ENCODE results near the gene SERPINE1.

The SERPINE1 gene

GRCh38 chr7:101096331-101096956 lies 30.5 kb upstream of the SERPINE1 start:
- H3K9me2 ChIP-seq (replicated peaks; ENCODE audit: control insufficient read depth, low read length), result no peaks in the 10 kb centered on the region
- H3F3A ChIP-seq (ENCODE audit: control insufficient read depth, insufficient read depth), result peaks cover 3% of the 10 kb centered on the region; the same call in 1 of the 2 replicates
- H3K4me3 ChIP-seq (ENCODE audit: low read length), result no peak overlapping the region
- H3K4me1 ChIP-seq (ENCODE audit: control insufficient read depth, low read length), result no peaks in the 10 kb centered on the region
- no peaks in the 10 kb centered on the region for H3K9me3 ChIP-seq (ENCODE audit: control insufficient read depth, insufficient read depth, low read length)
- H3K79me2 ChIP-seq (ENCODE audit: control insufficient read depth, low read length), result no peaks in the 10 kb centered on the region
- no peak overlapping the region for H3K4me2 ChIP-seq (ENCODE audit: low read length)
- H3K27ac ChIP-seq (ENCODE audit: low read depth, low read length), result no peak overlapping the region
- H3K36me3 ChIP-seq (ENCODE audit: control insufficient read depth, low read length), result no peaks in the 10 kb centered on the region
- H4K20me1 ChIP-seq (ENCODE audit: control insufficient read depth, insufficient read depth, low read depth, low read length), result no peaks in the 10 kb centered on the region
- H3K27me3 ChIP-seq (ENCODE audit: control insufficient read depth, low read length), result peaks cover 10% of the 10 kb centered on the region
- TF ChIP-seq CTCF (IDR thresholded peaks at IDR 0.05; ENCODE audit: low read depth, low read length, poor library complexity, severe bottlenecking) (no peak), EZH2phosphoT487 (IDR thresholded peaks at IDR 0.05; ENCODE audit: borderline replicate concordance, low read length) (no peak)

GRCh38 chr7:101096957-101097347 lies 30.0 kb upstream of the SERPINE1 start:
- peaks cover 3% of the 10 kb centered on the region; the same call in 1 of the 2 replicates for H3F3A ChIP-seq (ENCODE audit: control insufficient read depth, insufficient read depth)
- no peaks in the 10 kb centered on the region for H3K79me2 ChIP-seq (ENCODE audit: control insufficient read depth, low read length)
- no peak overlapping the region for H3K4me2 ChIP-seq (ENCODE audit: low read length)
- no peak overlapping the region for H3K27ac ChIP-seq (ENCODE audit: low read depth, low read length)
- H3K36me3 ChIP-seq (ENCODE audit: control insufficient read depth, low read length), result no peaks in the 10 kb centered on the region
- no peaks in the 10 kb centered on the region for H3K9me3 ChIP-seq (ENCODE audit: control insufficient read depth, insufficient read depth, low read length)
- H3K4me3 ChIP-seq (ENCODE audit: low read length), result no peak overlapping the region
- no peaks in the 10 kb centered on the region for H3K9me2 ChIP-seq (replicated peaks; ENCODE audit: control insufficient read depth, low read length)
- H4K20me1 ChIP-seq (ENCODE audit: control insufficient read depth, insufficient read depth, low read depth, low read length), result no peaks in the 10 kb centered on the region
- no peaks in the 10 kb centered on the region for H3K4me1 ChIP-seq (ENCODE audit: control insufficient read depth, low read length)
- H3K27me3 ChIP-seq (ENCODE audit: control insufficient read depth, low read length), result peaks cover 12% of the 10 kb centered on the region
- TF ChIP-seq EZH2phosphoT487 (IDR thresholded peaks at IDR 0.05; ENCODE audit: borderline replicate concordance, low read length), result no peak
- TF ChIP-seq CTCF (IDR thresholded peaks at IDR 0.05; ENCODE audit: low read depth, low read length, poor library complexity, severe bottlenecking), result no peak

DNA sequence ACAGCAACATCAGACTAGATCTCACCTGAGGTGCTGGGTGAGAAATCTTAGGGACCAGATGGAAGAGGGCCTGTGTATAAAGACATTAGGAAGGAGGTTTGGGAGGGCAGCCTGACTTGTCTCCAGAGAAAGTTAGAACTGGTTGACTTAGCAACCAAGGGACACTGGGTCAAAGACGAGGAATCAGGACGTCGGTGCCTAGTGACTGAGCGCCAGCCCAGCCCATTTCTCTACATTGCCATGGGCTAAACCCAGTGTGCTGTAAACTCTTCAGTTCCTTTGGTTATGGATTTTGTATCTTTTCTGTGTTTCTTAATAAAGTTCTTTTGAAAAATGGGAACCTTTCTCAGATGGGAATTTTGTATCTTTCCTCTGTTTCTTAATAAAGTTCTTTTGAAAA lies 29.3 kb upstream of the SERPINE1 start:
- H3K4me3 ChIP-seq (ENCODE audit: low read length), result no peak overlapping the region
- H3K36me3 ChIP-seq (ENCODE audit: control insufficient read depth, low read length), result no peaks in the 10 kb centered on the region
- no peaks in the 10 kb centered on the region for H3K9me3 ChIP-seq (ENCODE audit: control insufficient read depth, insufficient read depth, low read length)
- H3K9me2 ChIP-seq (replicated peaks; ENCODE audit: control insufficient read depth, low read length), result no peaks in the 10 kb centered on the region
- TF ChIP-seq EZH2phosphoT487 (IDR thresholded peaks at IDR 0.05; ENCODE audit: borderline replicate concordance, low read length) (no peak), CTCF (IDR thresholded peaks at IDR 0.05; ENCODE audit: low read depth, low read length, poor library complexity, severe bottlenecking) (no peak)
- H4K20me1 ChIP-seq (ENCODE audit: control insufficient read depth, insufficient read depth, low read depth, low read length), result no peaks in the 10 kb centered on the region
- no peaks in the 10 kb centered on the region for H3K79me2 ChIP-seq (ENCODE audit: control insufficient read depth, low read length)
- H3K4me1 ChIP-seq (ENCODE audit: control insufficient read depth, low read length), result no peaks in the 10 kb centered on the region
- H3F3A ChIP-seq (ENCODE audit: control insufficient read depth, insufficient read depth), result peaks cover 3% of the 10 kb centered on the region; the same call in 1 of the 2 replicates
- H3K27ac ChIP-seq (ENCODE audit: low read depth, low read length), result no peak overlapping the region
- peaks cover 12% of the 10 kb centered on the region for H3K27me3 ChIP-seq (ENCODE audit: control insufficient read depth, low read length)
- H3K4me2 ChIP-seq (ENCODE audit: low read length), result no peak overlapping the region

Data from DOHH2 (cell line).